HG03457 (cell line): Measurements from ENCODE around the gene TMEM203.

Experiments
- ATAC-seq: cut with Tn5 transposase; IDR thresholded peaks from one replicate; pipeline ENCODE4 v1.9.1; 2021; ENCODE audit warnings: moderate number of reproducible peaks; ENCODE audit not compliant: unreplicated experiment

The TMEM203 gene

DNA sequence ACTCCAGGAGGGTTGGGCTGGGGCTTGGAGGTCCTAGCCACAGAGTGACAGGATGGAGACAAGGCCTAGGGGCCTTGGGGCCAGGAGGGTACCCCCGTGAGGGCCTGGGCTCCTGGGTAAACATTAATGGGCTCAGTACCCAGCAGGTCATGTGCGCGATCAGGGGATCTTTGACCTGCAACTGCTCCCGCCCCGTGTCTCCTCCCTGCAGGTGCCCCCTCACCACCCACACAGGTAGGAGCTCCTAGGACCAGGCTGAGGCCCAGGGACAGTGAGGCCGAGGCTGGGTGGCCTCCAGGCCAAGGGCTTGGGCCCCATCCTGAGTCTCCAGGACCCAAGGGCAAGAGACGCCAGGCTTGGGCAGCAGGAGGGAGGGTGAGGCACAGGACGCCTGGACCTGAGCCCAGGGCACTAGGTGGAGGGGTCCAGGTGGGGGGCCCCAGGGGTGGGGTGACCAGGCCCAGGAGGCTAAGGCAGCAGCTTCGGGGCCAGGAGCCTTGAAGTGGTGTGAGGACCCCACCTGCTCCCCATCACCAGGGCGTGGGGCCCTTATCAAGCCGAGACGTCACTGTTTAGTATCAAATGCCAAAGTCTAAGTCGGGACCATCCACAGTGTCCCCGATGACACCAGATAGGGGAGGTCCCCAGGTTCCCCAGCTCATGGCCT is 25.4 kb upstream of the TMEM203 start, which contains the start of gene SLC34A3:
Gene SLC34A3 (plus strand): TSS at position 197 of the 667 bp plus-strand sequence. CDS start 802 bp downstream, outside the sequence.
- no peak for ATAC-seq

- no peak for ATAC-seq
These were observed 24.7 kb upstream of the TMEM203 start for GRCh38 chr9:137229903-137230704.

DNA sequence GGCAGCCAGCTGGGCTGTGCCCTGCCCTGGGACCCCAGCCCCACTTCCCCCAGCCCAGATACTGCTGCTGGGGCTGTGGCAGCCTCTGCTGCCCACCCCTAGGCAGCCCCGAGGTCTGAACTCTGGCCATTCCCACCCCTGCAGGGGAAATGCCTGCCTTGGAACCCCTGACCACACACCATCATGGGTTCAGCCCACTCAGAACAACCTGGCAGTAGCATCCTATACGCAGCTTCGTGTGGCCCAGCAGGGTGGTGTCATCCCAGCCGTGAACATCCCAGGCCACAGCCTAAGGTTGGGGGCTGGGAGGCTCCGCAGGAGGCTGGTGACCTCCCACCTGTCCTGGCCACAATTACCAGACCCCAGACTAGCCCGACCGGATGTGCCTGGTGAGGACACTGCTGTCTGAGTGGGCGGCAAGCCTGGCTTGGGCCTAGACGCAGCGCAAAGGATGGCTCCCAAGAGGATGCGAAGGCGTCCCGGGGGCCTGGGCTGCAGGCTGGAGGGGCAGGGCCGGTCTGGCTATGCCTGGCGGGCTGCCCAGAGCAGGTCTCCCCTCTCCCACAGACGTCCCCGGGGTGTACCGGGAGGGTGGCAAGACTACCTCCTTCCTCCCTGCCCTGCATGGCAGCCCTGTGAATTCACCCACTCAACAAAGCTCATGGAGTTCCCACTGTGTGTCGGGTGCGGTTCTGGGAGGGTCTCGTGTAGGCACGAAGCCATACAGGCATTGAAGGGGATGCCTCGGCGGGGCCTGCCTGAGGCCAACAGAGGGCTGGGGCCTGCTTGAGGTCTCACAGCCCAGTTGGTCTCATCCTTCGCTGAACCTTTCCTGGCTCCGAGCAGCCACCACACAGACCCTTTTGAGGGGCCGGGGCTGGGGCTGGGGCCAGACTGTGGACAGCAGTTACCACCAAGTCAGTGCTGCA is 23.8 kb upstream of the TMEM203 start:
- no peak for ATAC-seq

DNA sequence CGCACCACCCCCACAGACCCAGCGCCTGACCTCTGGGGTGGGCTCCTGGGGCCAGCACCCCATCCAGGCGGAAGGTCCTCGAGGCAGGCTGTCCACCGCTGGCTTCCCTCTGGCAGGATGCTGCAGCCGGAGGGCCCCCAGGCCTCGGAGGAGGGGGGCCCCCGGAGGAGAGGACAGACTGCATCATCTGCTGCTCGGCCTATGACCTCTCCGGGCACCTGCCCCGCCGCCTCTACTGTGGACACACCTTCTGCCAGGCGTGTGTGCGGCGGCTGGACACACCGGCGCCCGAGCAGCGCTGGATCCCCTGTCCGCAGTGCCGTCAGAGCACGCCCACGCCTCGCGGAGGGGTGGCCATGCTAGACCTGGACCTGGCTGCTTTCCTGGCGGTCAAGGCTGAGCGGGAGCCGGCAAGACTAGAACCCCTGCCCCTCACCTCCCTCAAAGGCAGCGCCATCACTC is 23.1 kb upstream of the TMEM203 start:
- no peak for ATAC-seq

DNA sequence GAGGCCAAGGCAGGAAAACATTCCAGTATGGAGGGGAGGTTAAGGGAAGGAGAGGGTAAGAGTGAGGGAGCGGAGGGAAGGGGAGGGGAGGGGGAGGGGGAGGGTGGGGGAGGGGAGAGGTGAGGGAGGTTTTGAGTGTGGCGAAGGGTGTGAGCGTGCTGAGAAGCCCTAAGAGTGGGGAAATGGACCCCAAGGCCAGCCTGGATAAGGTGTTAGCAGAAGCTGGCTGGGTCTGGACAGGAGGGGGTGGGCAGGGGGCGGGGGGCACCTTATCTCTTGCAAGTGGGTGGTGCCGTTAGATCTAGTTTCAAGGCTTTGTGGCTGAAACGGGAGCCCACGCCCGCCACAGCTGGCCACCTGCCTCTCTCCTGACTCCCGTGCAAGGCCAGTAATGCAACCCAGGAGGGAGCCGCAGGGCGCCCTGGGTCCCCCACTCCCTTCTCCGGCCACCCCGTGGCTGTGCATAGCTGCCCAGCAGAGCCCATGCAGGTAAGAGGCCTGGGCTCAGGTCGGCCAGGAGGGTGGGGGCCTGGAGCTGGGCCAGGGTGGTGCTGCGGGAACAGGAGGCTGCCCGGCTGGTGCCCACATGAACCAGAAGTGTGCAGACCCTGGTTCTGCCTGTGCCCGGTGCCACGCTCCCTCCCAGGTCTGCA is 22.5 kb upstream of the TMEM203 start:
- ATAC-seq = no peak

- no peak for ATAC-seq
These were observed 21.8 kb upstream of the TMEM203 start, which contains the start of gene RNF224 for GRCh38 chr9:137227054-137227852. TSS of gene RNF224 (plus strand) at chr9:137227502. CDS start at chr9:137228336, 834 bp downstream.

DNA sequence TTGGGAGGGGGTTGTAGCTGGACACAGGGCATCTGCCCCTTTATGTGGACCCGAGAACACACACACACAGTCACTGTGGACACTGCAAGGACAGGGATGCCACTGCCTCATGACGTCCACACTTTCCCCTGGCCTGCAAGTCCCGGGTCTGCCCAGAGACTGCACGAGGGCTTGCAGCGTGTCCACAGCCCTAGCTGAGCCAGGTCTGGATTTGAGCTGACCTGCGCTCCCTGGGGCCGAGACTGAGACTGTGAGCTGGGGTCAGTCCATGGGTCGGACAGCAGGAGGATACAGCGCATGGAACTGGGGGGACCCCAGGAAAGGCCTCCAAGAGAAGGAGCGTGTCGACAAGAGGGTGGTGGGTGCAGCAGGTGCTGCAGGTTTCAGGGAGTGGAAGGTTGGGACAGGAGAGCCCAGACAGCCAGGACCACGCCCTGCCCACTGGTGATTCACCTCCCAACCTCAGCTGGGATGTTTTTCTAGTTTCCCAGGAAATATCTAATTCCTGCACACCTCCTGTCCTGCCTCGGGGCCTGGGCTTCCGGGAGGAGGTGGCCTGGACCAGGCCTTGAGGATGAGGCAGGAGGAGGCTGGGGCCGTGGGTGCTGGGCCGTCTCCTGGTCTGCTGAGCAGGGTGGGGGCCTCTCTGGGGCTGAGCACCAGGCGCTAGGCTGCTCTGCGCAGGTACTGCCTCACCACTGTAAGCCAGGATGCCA is 21.0 kb upstream of the TMEM203 start:
- no peak for ATAC-seq

GRCh38 chr9:137225699-137226331 is 20.4 kb upstream of the TMEM203 start:
- no peak for ATAC-seq

DNA sequence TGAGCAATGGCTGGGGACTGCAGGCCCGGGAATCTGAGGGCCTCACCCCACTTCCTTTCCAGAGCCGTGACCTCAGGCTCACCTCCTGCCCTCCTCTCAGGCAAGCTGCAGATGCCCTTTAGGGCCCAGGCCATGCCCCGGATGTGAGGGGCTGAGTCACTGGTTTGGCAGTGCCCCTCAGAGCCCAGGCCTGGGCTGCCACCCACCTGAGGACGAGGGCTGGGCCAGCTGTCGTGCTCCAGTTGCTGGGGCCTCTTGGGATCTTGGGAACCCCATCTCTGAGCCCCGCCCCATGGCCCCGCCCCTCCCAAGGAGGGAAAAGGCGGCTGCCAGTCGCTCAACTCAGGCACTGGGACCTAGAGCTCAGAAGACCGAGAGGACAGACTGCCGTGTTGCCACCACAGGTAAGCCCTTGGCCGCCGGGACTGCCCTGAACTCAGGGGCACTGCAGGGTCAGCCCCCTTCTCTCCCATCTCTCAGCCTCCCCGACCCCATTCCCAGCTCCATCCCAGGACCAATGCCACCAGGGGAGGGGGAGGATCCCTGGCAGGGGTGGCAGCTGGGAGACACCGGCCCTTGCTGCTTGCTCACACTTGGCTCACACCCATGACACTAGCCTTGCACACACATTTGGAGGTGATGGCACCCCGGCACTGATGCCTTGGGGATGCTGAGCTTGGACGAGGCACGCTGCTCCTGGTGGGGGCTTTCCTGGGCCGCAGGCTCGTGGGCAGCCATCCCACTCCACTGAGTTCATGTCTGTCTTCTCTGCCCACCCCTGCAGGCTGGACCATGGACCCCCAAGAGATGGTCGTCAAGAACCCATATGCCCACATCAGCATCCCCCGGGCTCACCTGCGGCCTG is 19.6 kb upstream of the TMEM203 start, which contains the start of gene CYSRT1:
Gene CYSRT1 (plus strand): TSS at position 345 of the 865 bp plus-strand sequence. CDS start 448 bp downstream, at position 793.
- ATAC-seq = no peak

DNA sequence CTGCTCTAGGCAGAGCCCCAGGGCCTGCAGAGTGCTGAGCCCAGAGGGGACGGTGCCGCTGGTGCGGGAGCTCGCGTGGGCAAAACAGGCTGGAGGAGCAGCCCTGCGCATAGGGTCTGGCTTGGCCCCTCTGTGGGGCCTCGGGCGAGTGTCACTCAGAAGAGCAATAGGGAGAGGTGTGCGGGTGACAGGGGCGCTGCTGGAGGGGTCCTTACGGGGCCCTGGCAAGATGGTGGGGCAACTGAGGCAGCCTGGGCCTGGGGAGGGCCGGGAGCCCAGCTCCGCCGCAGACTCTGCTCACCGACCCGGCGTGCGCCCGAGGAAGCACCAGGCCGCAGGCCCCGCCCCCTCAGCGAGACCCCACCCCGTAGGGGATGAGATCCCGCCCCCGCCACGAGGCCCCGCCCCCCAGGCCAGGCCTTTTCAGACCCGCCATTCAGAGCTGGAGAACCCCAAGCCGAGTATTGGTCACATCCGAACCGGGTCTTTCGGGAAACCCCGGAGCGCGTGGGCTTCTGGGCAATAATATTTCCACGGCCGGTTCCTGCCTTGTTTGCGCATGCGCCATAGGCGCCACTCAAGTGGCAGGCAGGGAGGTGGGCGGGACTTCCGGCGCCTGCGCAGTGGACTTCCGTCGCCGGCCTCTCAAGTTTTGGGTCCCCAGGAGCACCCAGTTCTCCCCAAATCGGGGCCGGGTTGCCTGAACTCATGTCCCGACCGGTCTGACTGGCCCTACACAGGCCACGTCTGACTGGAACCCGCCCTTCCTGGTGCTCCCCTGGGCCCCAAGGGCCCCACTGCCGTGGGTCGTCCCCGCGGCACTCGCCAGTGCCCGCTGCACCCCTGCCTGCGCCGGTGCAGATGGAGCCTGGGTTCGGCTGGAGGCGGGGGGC is 17.9 kb upstream of the TMEM203 start:
- ATAC-seq = peak; percentile 52

DNA sequence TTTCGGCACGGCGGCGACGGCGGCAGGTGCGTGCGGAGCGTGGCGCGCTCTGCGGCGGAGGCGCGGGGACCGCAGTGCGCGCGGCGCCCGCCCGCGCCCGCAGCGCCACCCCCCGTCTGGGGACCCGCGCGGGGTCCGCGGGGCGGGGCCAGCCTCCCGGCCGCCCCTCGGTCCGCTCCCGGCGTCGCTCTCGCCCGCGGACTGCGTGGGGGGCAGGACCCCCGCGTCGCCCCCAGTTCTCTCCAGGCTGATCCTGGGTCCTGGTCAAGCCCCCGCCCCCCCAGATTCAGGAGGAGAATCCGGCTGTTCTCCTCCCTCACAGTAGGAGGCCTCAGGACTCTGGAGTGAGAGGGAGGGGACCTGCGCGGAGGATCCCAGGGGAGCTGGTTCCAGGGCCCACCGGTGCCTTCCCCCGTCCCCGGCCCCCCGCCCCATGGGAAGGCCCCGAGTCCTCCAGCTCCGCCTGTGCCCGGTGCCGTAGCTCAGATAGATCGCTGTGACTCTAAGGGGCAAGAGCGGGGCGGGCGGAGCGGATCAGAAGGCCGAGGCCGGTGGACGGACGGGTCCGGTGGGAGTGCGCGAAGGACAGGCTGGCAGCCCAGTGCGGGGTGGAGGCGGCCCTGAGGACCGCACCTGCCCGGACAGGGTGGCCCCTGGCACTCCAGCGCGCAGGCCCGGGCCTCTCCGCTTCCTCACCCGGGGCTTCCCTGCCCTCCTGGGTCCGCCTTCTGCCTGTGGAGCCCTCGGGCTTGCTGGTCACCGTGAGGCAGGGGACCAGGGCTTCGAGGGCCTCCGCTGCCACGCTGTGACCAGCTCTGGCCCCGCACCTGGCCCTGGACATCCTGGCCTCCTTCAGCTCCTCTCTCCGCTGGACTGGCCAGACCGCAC is 17.0 kb upstream of the TMEM203 start, which contains the start of gene RNF208:
Gene RNF208 (minus strand): TSS at position 51 of the 888 bp plus-strand sequence. CDS start 1,028 bp downstream, outside the sequence.
- no peak for ATAC-seq

DNA sequence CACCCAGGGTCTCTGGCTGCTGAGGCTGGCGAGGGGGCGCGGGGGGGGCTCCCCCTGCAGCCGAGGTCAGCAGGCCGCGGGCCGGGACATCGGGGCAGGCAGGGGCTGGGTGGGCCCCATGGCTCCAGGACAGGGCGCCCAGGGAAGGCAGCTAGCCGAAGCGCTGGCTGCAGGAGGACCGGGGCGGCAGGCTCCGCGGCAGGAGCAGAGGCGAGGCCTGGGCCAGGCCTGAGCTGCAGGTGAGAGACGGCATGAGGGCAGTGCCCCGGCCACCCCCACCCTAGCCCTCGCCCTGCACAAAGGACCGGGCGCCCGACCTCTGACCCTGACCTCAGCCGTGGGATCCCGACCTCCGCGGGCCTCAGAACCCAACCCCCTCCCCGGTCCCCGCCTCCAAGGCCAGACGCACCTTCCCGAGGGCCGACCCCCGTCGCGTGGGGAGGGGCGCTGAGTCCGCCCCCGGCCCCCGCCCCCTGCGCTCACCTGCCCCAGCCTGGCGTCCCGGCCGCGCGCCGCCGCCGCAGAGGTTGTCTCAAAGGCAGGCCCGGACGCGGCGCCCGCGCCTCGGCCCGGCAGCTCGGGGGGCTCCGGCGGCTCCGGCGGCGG is 16.2 kb upstream of the TMEM203 start:
- no peak for ATAC-seq

GRCh38 chr9:137221095-137221505 is 15.7 kb upstream of the TMEM203 start:
- no peak for ATAC-seq

- no peak for ATAC-seq
These were observed 15.1 kb upstream of the TMEM203 start for GRCh38 chr9:137220317-137221094.
